Lower leg skin (tissue), 4 donors: ENCODE measurements around the gene SCAI. TPM values are rescaled to one million over a fixed set of nuclear protein-coding genes. Genes with fewer than 3 reads are reported as not detected.

Experiments
- DNase-seq, 2 donors: peaks; one replicate each; pipeline ENCODE4 v3.0.0-alpha.2; 2019; ENCODE audit warnings: low spot score in 2 of 2
- H3K4me3 ChIP-seq: fragments of 200-600 bp; sonication (generic); 2 replicates; pipeline ENCODE4 v1.5.1; 2017; ENCODE audit warnings: mild to moderate bottlenecking, low read depth; ENCODE audit not compliant: poor library complexity, severe bottlenecking
- POLR2A ChIP-seq, 2 donors: fragments of 450-650 bp; IDR thresholded peaks; one replicate each; pipeline ENCODE4 v1.6.1; 2016 to 2017; ENCODE audit warnings: antibody characterized with exemption in 2 of 2, mild to moderate bottlenecking in 1 of 2, moderate library complexity in 1 of 2
- WGBS, 2 donors: methylation state at CpG; one replicate each; pipeline ENCODE4 v1.1.5; 2018; 5-methylcytosine and 5-hydroxymethylcytosine counted together
- intact Hi-C: fragments of 100-400 bp; cut with DNase I; formaldehyde crosslinking; loops from one replicate; pipeline ENCODE4 v1.15.0; 2023; ENCODE audit warnings: low total_unique reads
- total RNA-seq, 4 donors: library from RNA; depleted of rRNA; stranded (reverse); fragments of >200 nt; gene quantifications; one replicate each; pipeline ENCODE4 v1.1.0, GENCODE V29; 2016
- TF ChIP-seq, protein P1 (sequence below), 3 donors: fragments of 450-650 bp; IDR thresholded peaks; one replicate each; pipeline ENCODE4 v1.5.1; 2016; ENCODE audit warnings: antibody characterized with exemption in 3 of 3, mild to moderate bottlenecking in 3 of 3, moderate library complexity in 2 of 3

SCAI gene
- total RNA-seq, 4 donors from 2014 or later, result 2.9 to 9.2 (median 5.8) TPM

DNA sequence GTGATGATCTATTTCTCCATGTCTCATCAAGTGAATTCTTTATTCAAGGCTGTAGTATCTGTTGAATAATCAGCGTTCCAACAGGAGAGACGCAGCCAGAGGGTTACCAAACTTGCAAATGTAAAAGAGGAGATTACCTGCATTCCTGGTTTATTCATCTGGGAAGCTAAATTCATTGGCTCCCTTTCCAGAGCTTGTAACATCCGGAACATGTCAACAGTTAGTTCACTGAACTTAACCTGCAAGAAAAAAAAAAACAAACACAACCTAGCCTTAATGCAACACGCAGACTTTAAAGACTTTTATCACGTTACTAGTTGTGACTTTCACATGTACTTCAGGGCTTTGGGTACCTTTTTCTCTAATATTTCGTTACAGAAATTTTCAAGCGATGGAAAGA lies 140.0 kb downstream of the SCAI start:
- no peak for DNase-seq
- no peak overlapping the region for H3K4me3 ChIP-seq
- 93% methylated on average over 7 of the region's 7 CpGs for WGBS, 2 donors
- TF ChIP-seq, protein P1, sequence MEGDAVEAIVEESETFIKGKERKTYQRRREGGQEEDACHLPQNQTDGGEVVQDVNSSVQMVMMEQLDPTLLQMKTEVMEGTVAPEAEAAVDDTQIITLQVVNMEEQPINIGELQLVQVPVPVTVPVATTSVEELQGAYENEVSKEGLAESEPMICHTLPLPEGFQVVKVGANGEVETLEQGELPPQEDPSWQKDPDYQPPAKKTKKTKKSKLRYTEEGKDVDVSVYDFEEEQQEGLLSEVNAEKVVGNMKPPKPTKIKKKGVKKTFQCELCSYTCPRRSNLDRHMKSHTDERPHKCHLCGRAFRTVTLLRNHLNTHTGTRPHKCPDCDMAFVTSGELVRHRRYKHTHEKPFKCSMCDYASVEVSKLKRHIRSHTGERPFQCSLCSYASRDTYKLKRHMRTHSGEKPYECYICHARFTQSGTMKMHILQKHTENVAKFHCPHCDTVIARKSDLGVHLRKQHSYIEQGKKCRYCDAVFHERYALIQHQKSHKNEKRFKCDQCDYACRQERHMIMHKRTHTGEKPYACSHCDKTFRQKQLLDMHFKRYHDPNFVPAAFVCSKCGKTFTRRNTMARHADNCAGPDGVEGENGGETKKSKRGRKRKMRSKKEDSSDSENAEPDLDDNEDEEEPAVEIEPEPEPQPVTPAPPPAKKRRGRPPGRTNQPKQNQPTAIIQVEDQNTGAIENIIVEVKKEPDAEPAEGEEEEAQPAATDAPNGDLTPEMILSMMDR (IDR thresholded peaks at IDR 0.05), result no peak
- TF ChIP-seq POLR2A (IDR thresholded peaks at IDR 0.05), result no peak
- intact Hi-C loops, result no loop called here

DNA sequence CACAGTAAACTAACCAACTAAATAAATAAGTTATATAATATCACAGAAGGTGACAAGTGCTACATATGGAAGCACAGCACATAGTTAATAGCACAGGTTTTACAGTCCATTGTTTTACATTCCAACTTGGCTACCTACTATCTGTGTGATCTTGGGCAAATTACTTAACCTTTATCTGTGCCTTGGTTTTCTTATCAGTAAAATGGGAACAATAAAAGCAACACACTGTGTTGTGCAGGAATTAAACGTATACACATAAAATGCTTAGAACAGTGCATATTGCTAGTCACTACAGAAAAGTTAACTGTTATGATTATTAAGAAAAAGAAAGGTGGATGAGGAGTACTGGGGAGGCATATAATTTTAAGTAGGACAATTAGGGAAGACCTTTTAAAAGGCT lies 159.6 kb downstream of the SCAI start:
- TF ChIP-seq, protein P1 (IDR thresholded peaks at IDR 0.05), result no peak
- no peak for TF ChIP-seq POLR2A (IDR thresholded peaks at IDR 0.05)
- H3K4me3 ChIP-seq, result no peak overlapping the region
- 93 to 95% methylated on average over 1 of the region's 1 CpG for WGBS, 2 donors
- intact Hi-C loops, result no loop called here
- DNase-seq, result no peak

DNA sequence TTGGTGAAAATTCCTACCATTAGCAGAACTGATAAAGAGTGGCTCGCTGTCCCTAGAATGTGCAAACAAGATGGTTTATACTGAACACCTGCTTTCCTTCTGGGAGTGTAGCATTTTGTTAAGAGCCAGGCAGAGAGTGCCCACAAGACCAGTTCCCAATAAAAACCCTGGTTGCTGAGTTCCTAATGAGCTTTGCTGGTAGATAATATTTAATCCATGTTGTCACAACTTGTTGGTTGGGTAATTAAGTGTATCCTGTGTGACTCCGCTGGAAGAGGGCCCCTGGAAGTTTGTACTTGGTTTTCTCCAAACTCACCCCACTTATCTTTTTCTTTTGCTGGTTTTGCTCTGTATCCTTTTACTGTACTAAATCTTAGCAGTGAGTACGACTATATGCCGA lies 162.9 kb downstream of the SCAI start:
- WGBS, 2 donors, result 96 to 98% methylated on average over 4 of the region's 4 CpGs
- intact Hi-C loops, result no loop called here
- DNase-seq, result no peak
- H3K4me3 ChIP-seq, result no peak overlapping the region
- TF ChIP-seq, protein P1 (IDR thresholded peaks at IDR 0.05), result no peak
- no peak for TF ChIP-seq POLR2A (IDR thresholded peaks at IDR 0.05)

DNA sequence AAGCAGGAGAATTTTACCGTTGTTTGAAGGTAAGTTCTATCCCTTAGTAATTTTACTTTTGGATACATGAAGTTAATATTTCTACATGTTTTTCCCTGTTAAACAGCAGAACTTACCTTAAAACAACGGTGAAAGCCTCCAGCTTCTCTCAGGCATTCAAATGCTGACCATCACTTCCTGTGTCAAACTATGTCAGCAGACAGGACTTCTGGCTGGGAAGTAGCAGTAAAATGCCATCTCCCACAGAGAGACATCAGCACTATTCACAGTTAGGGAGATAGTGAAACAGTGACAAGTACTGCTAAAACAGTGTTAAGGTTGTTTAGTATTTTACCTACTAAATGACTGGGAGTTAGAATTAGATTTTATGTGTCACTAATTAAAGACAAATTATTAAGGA lies 168.2 kb downstream of the SCAI start:
- no peak overlapping the region for H3K4me3 ChIP-seq
- 64 to 68% methylated on average over 2 of the region's 2 CpGs for WGBS, 2 donors
- DNase-seq, result no peak
- TF ChIP-seq, protein P1 (IDR thresholded peaks at IDR 0.05), result no peak
- TF ChIP-seq POLR2A (IDR thresholded peaks at IDR 0.05), result no peak
- intact Hi-C loops, result no loop called here

DNA sequence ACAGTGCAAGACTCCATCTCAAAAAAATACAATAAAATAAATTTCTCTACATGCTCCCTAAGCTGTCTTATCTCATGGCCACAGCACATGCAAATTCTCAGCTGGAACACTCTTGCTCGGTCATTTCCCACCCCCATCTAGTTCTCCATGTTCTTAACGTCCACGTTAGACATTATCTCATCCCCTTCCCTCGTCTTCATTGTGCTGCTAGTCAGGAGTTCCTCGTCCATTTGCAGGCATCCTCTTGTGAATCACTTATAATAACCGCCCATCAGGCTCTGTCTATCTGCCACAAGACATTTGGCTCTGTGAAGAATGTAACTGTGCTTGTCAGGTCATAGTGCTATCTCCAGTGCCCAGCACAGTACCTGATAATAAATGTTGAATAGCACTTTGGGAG lies 169.5 kb downstream of the SCAI start:
- intact Hi-C loops, result no loop called here

More for the DNA sequence above, 169.5 kb downstream of the SCAI start:
- no peak for TF ChIP-seq POLR2A (IDR thresholded peaks at IDR 0.05)
- TF ChIP-seq, protein P1 (IDR thresholded peaks at IDR 0.05), result no peak
- no peak overlapping the region for H3K4me3 ChIP-seq
- WGBS, 2 donors, result 95 to 99% methylated on average over 6 of the region's 6 CpGs
- no peak for DNase-seq
